ENCODE data around the gene TMEM272.

DNA sequence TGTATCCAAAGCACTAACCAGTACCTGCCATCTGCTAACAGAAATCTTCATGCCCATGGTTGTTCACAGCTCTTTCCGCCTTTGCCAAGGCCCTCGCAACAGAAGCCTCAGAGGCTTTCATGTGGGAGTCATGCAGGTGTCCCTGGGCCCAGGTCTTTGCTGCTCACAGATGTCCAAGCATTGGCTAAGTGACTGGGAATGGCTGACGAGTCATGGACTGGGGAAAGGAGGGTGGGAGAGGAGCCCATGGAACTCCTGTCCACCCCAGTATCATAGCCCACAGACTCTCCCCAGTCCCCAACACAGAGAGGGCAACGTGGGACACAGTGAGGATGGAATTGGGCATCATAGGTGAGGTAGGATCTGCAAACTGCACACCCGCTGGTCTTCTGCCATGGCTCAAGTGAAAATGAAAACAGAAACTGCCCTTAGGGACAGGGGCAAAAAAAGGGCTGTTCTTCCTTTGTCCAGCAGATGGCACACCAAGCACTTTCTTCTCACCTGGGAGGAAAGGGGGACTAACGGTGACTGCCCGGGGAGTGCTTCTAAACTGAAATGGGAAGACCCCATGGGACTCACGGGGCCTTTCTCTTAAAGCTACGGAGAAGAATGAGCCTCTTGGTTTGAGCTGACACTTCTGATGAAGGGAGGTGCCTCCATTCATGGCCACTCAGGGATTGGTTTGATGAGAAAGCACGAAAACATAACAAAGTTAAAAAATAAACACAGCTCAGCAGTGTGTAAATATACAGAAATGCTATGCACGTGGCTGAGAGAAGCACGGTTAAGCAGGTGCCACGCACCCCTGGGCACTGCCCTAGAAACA, 29.9 kb downstream of the TMEM272 start:
- TF ChIP-seq ZFX (IDR thresholded peaks at IDR 0.05), result no peak
- TF ChIP-seq POLR2AphosphoS5 (IDR thresholded peaks at IDR 0.05; ENCODE audit: low read depth, low read length), result no peak
- TF ChIP-seq, protein P1, sequence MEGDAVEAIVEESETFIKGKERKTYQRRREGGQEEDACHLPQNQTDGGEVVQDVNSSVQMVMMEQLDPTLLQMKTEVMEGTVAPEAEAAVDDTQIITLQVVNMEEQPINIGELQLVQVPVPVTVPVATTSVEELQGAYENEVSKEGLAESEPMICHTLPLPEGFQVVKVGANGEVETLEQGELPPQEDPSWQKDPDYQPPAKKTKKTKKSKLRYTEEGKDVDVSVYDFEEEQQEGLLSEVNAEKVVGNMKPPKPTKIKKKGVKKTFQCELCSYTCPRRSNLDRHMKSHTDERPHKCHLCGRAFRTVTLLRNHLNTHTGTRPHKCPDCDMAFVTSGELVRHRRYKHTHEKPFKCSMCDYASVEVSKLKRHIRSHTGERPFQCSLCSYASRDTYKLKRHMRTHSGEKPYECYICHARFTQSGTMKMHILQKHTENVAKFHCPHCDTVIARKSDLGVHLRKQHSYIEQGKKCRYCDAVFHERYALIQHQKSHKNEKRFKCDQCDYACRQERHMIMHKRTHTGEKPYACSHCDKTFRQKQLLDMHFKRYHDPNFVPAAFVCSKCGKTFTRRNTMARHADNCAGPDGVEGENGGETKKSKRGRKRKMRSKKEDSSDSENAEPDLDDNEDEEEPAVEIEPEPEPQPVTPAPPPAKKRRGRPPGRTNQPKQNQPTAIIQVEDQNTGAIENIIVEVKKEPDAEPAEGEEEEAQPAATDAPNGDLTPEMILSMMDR (IDR thresholded peaks at IDR 0.05 in 2 of 3, conservative IDR thresholded peaks at IDR 0.05 in 1 of 3; ENCODE audit: borderline replicate concordance in 1 of 3, insufficient read depth in 1 of 3, low read depth in 2 of 3, low read length in 2 of 3), result peak; percentile 75 to 87 (median 85)
- TF ChIP-seq REST (IDR thresholded peaks at IDR 0.05; ENCODE audit: low read depth), result no peak
- TF ChIP-seq TCF7L2 (IDR thresholded peaks at IDR 0.05; ENCODE audit: borderline replicate concordance, extremely low read depth, insufficient read depth, insufficient read length), result no peak
- TF ChIP-seq ELF1 (IDR thresholded peaks at IDR 0.05; ENCODE audit: borderline replicate concordance, low read depth), result no peak
- TF ChIP-seq CEBPB (IDR thresholded peaks at IDR 0.05; ENCODE audit: low read depth), result no peak
- TF ChIP-seq CBX3 (IDR thresholded peaks at IDR 0.05; ENCODE audit: low read depth), result no peak
- no peak for TF ChIP-seq EZH2 (IDR thresholded peaks at IDR 0.05)
- TF ChIP-seq POLR2A (IDR thresholded peaks at IDR 0.05; ENCODE audit: borderline replicate concordance, extremely low read depth, insufficient read depth, insufficient read length), result no peak
- TF ChIP-seq YY1 (IDR thresholded peaks at IDR 0.05; ENCODE audit: extremely low read depth, insufficient replicate concordance, low read depth, low read length), result no peak
